ENCODE data around the gene AUTS2. TPM values are rescaled to one million over a fixed set of nuclear protein-coding genes. Genes with fewer than 3 reads are reported as not detected.

AUTS2 gene
- polyA plus RNA-seq, 1 experiment = 0.54 TPM

DNA sequence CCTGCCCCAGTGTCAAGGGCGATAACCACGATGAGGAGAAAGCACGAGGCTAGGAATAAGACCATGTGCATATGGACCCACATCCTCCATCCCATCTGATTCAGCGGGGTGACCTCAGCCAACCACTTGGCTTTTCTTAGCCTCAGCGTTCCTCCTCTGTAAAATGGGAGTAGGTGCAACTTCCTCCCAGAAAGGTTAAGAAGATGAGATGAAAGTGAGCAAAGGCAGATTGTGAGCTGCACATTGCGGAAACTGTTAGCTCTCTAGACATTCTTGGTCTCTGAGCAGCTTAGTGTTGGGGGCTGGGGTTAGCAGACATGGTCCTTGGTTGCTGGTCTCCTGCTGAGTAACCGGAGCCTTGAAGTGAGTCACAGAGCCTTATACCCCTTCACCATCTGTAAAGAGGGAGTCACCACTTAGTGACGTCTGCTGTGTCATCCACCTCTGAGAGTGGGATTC, 1036.4 kb downstream of the AUTS2 start:
- H3K27me3 ChIP-seq (ENCODE audit: control insufficient read depth, insufficient read depth, low read length) = no peaks in the 10 kb centered on the region
- peak; percentile 70 for DNase-seq (ENCODE audit: low read depth)
- no peaks in the 10 kb centered on the region for H3K36me3 ChIP-seq (ENCODE audit: control insufficient read depth, insufficient read depth, low read length)
- TF ChIP-seq CTCF (IDR thresholded peaks at IDR 0.05; ENCODE audit: insufficient read depth, low read depth, low read length) = no peak
- ChIA-PET POLR2A (no interaction called here), CTCF (interaction anchor here (1.5 kb wide), 1 partner anchor 9 kb away, joined by 4 read pairs; no protein-coding TSS in a partner anchor)
- H3K4me3 ChIP-seq (ENCODE audit: low read depth, low read length) = no peak overlapping the region

GRCh38 chr7:70635633-70636032, 1037.4 kb downstream of the AUTS2 start:
- ChIA-PET CTCF (interaction anchor here (1.5 kb wide), 1 partner anchor 8 kb away, joined by 4 read pairs; no protein-coding TSS in a partner anchor), POLR2A (no interaction called here)
- DNase-seq (ENCODE audit: low read depth) = no peak
- no peak overlapping the region for H3K4me3 ChIP-seq (ENCODE audit: low read depth, low read length)
- H3K36me3 ChIP-seq (ENCODE audit: control insufficient read depth, insufficient read depth, low read length) = no peaks in the 10 kb centered on the region
- no peaks in the 10 kb centered on the region for H3K27me3 ChIP-seq (ENCODE audit: control insufficient read depth, insufficient read depth, low read length)
- no peak for TF ChIP-seq CTCF (IDR thresholded peaks at IDR 0.05; ENCODE audit: insufficient read depth, low read depth, low read length)

DNA sequence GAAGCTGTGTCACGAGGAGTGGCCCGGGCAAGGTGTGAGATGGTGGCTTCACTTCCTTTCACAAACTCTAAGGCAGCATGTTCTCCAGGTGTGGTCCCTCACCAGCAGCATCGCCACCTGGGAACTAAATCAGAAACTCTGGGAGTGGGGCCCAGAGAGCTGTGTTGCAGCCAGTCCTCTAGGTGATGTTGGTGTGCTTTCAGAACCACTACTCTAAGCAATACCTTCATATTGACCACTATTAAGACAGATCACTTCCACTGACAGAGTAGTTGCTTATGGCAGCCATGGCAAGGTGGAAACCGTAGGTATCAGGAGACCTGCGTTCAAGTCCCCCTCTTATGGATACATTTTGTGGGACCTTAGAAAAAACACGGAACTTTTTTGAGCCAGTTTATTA, 1037.9 kb downstream of the AUTS2 start:
- no peaks in the 10 kb centered on the region for H3K36me3 ChIP-seq (ENCODE audit: control insufficient read depth, insufficient read depth, low read length)
- TF ChIP-seq CTCF (IDR thresholded peaks at IDR 0.05; ENCODE audit: insufficient read depth, low read depth, low read length) = no peak
- H3K4me3 ChIP-seq (ENCODE audit: low read depth, low read length) = no peak overlapping the region
- H3K27me3 ChIP-seq (ENCODE audit: control insufficient read depth, insufficient read depth, low read length) = no peaks in the 10 kb centered on the region
- CTCF ChIA-PET = no interaction called here
- DNase-seq (ENCODE audit: low read depth) = no peak
- POLR2A ChIA-PET = no interaction called here

- Histone ChIP-seq H3K4me3 (ENCODE audit: low read depth, low read length) (no peak overlapping the region), H3K27me3 (ENCODE audit: control insufficient read depth, insufficient read depth, low read length) (no peaks in the 10 kb centered on the region), H3K36me3 (ENCODE audit: control insufficient read depth, insufficient read depth, low read length) (no peaks in the 10 kb centered on the region)
- TF ChIP-seq CTCF (IDR thresholded peaks at IDR 0.05; ENCODE audit: insufficient read depth, low read depth, low read length) = no peak
- CTCF ChIA-PET = interaction anchor here (0.9 kb wide), 1 partner anchor 9 kb away, joined by 3 read pairs; no protein-coding TSS in a partner anchor
- DNase-seq (ENCODE audit: low read depth) = no peak
- POLR2A ChIA-PET = no interaction called here
These were observed 1039.5 kb downstream of the AUTS2 start for GRCh38 chr7:70637726-70638125.

DNA sequence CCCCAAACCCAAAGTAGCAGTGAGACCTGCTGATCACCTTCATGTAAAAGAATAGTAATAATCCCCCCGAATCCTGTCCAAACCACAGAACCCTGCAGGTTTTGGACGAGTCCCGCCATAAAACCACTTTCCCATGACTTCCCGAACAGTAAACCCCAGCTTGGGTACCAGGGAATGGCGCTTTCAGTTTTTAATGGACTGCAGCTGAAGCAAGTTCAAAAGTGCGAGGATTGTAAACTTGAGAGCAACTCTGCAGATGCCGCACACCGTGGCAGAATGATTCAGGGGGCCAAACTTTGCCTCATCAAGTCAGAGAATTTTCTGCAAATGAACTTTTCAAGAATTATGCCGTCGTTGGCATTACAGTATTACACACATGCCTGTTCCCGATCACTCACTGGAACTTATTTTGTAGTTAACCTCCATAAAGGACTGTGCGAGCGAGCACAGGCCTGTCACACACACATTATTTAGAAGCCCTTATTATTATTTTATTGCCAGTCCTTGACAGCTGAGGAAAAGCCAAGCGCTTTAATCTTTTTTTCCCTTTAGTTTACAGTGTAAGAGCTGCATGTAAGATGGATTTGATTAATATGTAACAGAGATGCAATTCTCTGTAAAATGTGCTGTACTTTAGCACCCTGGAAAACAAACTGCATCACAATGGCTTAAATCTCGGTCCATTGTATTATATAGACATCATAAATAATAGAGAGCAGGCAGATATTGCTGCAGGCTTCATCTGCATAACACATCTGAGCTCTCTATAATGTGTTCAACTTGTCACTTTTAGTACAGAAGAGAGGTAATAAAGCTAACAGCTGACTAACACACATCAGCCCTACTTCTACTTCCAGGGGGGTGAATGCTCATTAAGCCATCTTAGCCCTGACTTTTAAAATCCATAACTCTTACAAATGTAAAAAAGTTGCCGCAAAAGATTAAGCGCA, 1040.2 kb downstream of the AUTS2 start:
- Histone ChIP-seq H3K4me3 (ENCODE audit: low read depth, low read length) (no peak overlapping the region), H3K36me3 (ENCODE audit: control insufficient read depth, insufficient read depth, low read length) (no peaks in the 10 kb centered on the region), H3K27me3 (ENCODE audit: control insufficient read depth, insufficient read depth, low read length) (no peaks in the 10 kb centered on the region)
- DNase-seq (ENCODE audit: low read depth) = no peak
- ChIA-PET CTCF (interaction anchor here (0.9 kb wide), 1 partner anchor 8 kb away, joined by 3 read pairs; no protein-coding TSS in a partner anchor), POLR2A (no interaction called here)
- no peak for TF ChIP-seq CTCF (IDR thresholded peaks at IDR 0.05; ENCODE audit: insufficient read depth, low read depth, low read length)

Measured in BJ (cell line).